HG03460 (cell line): ENCODE data around the gene DUSP28.

Source experiments
- ATAC-seq: cut with Tn5 transposase; IDR thresholded peaks from one replicate; pipeline ENCODE4 v1.9.1; 2021; ENCODE audit not compliant: unreplicated experiment

DUSP28 gene

GRCh38 chr2:240597419-240598181 is 37.4 kb downstream of the DUSP28 start:
- ATAC-seq: no peak

- ATAC-seq: no peak
Observed at GRCh38 chr2:240598311-240598911, 38.3 kb downstream of the DUSP28 start.

- ATAC-seq: no peak
Observed at GRCh38 chr2:240599141-240599583, 39.0 kb downstream of the DUSP28 start.

GRCh38 chr2:240600451-240600961 is 40.3 kb downstream of the DUSP28 start:
- no peak for ATAC-seq

GRCh38 chr2:240601061-240601830 is 41.1 kb downstream of the DUSP28 start:
- ATAC-seq: no peak

GRCh38 chr2:240601831-240602160 is 41.6 kb downstream of the DUSP28 start:
- ATAC-seq: no peak

DNA sequence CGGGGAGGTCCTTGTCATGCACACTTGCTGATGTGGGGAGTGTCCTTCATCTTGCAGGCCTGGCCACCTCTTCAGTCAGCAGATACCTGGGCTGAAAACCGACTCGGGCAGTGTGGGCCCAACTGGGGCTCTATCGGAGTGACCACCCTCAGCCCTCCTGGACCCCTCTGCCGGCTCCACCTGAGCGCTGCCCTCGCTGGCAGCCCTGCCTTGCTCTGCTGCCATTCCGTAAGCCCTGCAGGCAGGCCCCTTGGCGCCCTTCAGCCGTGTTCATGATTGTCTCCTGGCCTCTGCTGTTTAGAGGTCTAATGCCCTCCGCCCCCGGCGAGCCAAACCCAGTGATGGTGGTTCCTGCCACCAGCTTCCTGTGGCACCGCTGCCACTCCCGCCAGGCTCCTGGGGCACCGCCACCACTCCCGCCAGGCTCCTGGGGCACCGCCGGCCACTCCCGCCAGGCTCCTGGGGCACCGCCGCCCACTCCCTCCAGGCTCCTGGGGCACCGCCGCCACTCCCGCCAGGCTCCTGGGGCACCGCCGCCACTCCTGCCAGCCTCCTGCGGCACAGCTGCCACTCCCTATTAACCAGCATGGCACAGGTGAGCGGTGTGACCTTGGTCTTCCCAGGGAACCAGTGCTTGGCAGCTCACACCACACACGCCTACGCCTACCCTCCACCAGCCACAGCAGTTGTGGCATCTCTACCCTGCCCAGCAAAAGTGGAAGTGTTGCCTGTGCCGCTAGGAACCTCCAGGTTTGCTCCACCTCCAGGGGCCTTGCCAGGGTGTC is 42.3 kb downstream of the DUSP28 start:
- no peak for ATAC-seq

DNA sequence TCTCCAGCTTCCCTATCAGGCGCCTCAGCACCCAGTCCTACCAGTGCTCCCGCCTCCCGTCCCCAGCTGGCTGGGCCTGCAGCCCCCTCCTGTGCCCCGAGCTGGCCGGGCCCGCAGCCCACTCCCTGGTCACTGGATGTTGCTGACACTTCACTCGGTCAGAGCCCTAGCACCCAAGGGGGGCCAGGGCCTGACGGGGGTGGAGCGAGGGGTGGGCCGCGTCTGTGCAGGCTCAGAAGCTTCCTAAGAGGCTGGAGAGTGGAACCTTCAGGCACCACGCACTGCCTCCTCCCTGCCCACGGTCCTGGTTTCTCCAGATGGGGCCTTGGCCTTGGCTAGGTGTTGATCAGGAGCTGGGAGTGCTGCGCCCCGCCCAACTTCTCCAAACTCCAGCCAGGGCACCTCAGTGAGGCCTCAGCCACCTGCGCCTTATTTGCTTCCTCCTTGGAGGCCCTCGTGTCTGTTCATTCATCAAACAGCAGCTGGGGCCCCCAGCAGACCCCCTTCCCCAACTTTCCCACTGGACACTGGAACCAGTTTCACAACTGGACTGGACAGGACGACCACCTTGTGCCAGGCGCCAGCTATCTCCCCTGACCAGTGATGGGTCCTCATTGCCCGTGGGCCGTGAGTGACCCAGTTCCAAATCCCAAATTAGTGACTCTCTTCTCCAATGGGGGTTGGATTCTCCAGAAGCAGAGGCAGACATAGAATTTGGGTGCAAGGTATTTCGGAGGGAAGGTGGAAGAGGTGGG is 43.1 kb downstream of the DUSP28 start:
- ATAC-seq: no peak

DNA sequence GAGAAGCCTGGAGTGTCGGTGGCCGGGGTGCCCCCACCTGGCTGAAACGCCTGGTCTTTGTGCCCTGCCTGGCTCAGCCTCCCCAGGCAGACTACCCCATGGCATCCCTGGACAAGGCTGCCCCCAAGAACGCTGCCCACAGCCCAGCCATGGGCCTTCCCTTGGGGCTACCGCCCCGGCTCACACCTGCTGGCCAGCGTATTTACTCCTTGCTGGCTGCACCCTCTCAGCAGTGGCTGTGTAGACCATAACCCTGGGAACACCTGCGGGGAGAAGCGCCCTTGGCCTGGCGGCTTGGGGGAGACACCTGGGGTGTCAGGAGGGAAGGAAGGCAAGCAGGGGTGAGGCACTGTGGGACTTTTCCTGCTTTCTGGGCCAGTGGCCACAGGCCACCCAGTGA is 43.7 kb downstream of the DUSP28 start:
- ATAC-seq: no peak

- ATAC-seq: no peak
Observed at GRCh38 chr2:240604291-240604938, 44.3 kb downstream of the DUSP28 start.

DNA sequence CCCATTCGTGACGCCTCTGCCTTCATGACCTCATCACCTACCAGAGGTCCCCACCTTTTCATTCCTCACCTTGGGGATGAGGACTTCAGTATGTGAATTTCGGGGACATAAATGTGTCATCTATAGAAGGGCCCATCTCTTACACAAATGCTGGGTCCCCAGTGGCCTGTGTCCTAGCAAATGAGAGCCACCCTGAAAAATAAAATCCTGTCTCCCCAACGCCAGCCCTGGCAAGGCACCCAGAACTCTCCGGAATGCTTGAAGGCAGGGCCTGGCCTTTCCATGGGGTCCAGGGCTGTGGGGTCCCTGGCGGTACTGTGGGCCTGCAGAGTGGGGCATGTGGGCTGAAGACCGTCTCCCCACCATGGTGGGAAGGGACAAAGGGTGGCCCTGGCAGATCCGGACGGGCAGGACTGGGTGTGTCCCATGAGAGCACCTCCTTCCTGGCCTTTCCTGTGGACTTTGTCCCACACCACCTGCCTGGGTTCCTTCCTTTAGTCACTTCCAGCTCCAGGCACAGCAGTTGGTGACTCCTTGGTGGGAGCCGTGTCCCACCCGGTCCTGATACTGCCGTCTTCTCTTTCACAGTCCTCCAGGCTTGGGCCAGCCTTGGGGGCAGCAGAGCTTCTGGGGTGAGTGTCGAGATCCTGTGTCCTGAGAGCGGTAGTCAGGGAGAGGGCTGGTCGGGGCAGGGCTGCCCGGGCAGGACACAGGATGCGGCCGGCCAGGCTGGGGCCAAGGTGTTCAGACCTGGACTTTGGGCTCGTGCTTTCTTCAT is 45.0 kb downstream of the DUSP28 start:
- ATAC-seq: no peak

- ATAC-seq: no peak
Observed at GRCh38 chr2:240605867-240606743, 45.9 kb downstream of the DUSP28 start.

DNA sequence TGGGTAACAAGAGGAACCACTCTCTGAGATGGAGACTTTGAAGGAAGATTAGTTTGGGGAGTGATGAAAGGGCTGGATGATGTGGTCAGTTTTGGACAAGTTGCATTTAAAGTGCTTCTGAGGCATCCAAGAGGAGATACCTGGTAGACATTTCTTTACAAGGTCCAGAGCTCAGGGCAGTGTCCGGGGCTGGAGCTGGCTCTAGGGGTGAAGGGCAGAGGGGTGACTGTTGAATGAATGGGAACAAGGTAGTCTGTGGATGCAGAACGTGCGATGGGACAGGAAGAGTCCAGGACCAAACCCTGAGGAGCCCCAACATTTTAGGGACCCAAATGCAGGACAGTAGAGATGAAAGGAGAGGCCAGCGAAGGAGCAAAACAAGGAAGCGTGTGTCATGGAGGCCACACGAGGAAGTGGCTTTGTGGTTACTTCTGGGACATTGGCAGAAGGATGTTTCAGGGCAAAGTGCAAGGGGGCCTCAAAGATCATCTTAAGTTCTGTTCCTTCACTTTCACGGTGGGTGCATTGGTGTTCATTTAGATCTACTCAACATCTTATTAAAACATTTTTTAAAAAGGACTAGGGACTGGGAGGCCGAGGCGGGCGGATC is 51.5 kb downstream of the DUSP28 start:
- ATAC-seq: no peak
